Gastroesophageal sphincter (tissue), 3 donors: ENCODE results near the gene PRKN.

Experiments
- CTCF ChIP-seq, 4 experiments: fragments of 200-600 bp in 2 of 4; fragments of 450-650 bp in 2 of 4; sonication (generic) in 1 of 4; IDR thresholded peaks; one replicate each; pipeline ENCODE4 v1.5.1; 2017 to 2019; ENCODE audit warnings: antibody characterized with exemption in 4 of 4, mild to moderate bottlenecking in 2 of 4, moderate library complexity in 2 of 4
- POLR2A ChIP-seq, 2 donors: fragments of 450-650 bp; IDR thresholded peaks; one replicate each; pipeline ENCODE4 v1.6.1; 2017; ENCODE audit warnings: antibody characterized with exemption in 2 of 2, mild to moderate bottlenecking in 2 of 2, moderate library complexity in 1 of 2

GRCh38 chr6:161548713-161549296 is 1178.8 kb downstream of the PRKN start:
- TF ChIP-seq CTCF (IDR thresholded peaks at IDR 0.05) (no peak), POLR2A (IDR thresholded peaks at IDR 0.05) (no peak)
